ENCODE results near the gene SPTBN5.

The SPTBN5 gene

DNA sequence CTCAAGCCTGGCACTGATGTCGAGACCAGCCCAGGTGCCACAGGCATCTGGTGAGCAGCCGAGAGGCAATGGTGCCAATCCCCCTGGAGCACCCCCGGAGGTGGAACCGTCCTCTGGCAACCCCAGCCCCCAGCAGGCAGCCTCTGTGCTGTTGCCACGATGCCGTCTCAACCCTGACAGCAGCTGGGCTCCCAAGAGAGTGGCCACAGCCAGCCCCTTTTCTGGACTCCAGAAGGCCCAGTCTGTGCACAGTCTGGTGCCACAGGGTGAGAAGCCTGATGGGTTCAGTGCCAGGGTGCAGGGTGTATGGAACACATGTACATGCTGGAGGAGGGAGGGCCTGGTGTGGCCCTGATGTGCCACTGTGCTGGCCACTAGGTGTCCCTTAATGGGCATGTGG lies 70.9 kb downstream of the SPTBN5 start:
- ATAC-seq = no peak

DNA sequence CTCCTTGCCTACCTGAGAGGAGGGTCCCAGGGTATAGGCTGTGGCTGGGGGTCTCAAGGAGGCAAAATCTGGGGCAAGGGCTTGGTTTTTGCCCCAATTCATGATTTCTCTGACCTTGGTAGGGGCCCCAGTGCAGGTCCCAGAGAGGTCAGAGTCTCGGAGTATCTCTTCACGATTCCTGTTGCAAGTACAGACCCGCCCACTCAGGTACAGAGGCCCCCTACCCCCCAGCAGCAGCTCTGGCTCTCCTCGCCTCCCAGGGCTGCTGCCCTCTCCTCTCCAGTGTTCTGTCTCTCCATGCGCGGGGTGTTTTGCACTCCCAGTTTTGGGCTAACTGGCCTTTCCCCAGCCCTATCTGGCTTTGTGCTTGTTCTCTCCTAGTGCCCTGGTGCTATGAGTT lies 71.4 kb downstream of the SPTBN5 start:
- ATAC-seq = no peak

DNA sequence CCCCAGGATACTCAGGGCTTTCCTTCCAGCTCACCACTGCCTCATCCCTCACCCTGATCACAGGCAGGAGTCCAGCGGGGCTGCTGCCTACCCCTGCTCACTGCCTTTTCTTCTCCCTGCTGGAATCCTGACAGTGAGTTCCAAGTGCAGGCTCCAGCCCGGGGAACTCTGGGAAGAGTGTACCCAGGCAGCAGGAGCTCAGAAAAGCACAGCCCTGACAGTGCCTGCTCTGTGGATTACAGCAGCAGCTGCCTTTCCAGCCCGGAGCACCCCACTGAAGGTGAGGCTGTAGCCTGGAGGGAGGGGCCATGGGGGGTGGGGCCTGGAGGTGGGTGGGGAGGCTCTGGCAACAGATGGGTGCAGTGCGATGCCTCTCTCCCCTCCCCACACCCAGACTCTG lies 72.0 kb downstream of the SPTBN5 start:
- no peak for ATAC-seq

DNA sequence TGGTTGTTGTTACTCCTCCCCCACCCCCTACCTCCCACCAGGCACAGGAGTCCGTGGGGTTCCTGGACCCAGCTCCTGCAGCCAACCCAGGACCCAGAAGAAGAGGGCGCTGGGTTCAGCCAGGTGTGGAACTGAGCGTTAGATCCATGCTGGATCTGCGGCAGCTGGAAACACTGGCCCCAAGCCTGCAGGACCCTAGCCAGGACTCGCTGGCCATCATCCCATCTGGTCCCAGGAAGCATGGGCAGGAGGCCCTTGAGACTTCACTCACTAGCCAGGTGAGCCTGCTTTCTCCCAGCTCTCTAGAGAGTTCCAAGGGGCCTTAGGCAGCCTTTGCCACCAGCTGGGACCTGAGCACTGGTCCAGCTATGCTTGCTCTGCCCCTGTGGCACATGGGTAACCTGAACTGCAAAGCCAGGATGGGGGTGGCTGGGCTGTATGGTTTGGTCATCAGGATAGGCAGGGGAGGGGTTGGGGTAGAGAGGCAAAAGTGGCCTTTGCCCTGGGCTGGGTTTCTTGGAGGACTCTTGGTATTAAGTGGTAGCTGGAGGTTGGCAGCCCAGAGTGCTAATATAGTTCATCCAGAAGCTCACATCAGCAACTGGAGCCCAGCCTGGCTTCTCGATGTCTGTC lies 72.9 kb downstream of the SPTBN5 start:
- ATAC-seq = no peak

DNA sequence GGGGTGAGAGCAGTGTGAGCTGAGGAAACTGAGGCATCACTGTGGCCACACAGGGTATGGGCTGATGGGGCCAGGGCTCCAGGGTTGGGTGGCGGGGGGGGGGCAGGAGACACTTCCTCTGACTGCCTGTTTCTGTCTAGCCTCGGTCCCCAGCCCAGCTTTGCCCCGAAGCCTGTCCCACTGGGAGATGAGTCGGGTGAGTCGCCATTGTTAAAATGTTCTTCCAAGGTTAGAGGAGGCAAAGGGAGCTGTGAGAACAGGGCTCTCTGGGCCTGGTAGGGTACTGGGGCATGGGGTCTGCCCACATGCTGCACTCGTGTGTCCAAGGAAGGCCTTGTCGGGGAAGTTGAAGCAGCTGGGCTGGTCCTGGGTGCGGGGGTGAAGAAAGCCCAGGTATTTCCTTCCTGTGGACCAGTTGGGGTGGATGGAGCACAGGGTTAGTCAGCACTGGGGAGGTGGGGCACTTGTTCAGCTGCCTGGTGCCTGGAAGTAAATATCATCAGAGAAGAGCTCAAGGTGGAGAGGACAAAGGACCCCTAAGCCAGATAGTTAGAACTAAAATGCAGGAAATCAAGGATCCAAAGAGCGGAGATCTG lies 74.3 kb downstream of the SPTBN5 start:
- no peak for ATAC-seq

DNA sequence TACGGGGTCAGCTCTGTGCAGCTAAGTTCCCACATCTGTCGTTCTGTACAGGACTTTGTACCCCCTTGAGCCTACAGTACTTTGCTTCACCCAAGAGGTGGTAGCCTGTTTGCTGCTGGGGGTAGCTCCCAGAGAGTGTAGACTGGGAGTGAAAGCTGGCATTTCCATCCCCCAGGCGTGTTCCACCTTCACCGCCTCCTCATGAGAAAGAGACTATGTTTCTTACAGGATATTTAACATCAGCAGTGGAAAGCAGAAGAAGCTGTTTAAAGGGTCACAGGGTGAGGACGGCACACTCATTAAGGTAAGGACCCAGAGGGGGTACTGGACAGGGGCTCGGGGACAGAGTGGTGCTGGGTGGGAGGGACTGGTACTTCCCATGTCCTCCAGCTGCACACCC lies 76.1 kb downstream of the SPTBN5 start:
- no peak for ATAC-seq

DNA sequence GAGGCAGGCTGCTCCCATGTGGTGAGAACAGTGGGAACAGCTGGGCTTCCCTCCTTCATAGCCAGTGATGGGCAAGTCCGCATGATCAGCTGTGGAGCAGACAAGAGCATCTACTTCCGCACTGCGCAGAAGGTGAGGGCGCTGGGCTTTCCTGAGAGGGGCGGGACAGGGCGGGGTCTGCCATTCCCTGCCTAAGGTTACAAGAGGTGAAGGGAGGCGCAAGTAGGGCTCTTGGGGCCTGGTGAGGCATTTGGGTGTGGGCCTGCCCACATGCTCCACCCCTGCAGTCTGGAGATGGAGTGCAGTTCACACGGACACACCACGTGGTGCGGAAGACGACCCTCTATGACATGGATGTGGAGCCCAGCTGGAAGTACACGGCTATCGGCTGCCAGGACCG lies 76.5 kb downstream of the SPTBN5 start:
- ATAC-seq = no peak

DNA sequence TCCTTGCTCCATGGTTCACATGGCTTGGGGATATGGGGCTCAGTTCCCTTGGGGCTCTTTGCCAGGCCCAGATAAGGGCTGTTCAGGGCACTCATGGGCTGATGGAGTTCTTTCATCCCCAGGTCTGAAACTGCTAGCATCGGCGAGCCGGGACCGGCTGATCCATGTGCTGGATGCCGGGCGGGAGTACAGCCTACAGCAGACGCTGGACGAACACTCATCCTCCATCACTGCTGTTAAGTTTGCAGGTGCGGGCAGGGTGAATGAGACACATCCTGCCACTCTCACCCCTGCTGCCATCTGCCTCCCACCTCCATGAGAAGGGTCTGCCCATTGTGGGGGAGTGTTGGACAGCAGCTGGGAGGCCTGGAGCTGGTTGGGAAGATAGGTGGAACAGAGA lies 77.1 kb downstream of the SPTBN5 start:
- ATAC-seq = no peak

DNA sequence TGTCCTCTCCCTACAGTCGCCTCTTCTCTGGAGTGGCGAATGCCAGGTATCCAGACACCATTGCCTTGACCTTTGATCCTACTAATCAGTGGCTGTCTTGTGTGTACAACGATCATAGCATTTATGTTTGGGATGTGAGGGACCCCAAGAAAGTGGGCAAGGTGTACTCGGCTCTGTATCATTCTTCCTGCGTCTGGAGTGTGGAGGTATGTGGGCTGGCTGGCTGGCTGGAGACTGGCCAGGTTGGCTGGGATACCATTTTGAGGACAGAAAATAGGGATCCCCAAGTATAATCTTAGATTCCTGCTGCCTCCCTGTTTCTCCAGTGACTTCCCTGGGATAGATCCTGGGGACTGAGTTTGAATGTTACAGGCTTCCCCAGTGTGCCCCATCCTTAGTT lies 79.3 kb downstream of the SPTBN5 start:
- no peak for ATAC-seq

DNA sequence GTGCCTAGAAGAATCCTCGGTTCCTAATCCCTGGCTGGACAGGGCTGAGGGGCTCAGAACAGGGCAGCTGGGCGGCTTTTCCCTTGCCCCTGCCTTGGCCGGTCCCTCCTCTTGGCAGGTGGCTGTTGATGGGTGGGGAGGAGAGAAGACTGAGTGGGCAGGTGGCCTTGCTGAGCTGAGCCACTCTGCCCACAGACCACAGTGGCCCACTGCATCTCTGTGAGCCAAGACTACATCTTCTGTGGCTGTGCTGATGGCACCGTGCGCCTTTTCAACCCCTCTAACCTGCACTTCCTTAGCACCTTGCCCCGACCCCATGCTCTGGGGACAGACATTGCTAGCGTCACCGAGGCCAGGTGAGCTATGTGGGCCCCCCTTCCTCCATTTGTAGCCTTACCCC lies 80.4 kb downstream of the SPTBN5 start:
- ATAC-seq = no peak

DNA sequence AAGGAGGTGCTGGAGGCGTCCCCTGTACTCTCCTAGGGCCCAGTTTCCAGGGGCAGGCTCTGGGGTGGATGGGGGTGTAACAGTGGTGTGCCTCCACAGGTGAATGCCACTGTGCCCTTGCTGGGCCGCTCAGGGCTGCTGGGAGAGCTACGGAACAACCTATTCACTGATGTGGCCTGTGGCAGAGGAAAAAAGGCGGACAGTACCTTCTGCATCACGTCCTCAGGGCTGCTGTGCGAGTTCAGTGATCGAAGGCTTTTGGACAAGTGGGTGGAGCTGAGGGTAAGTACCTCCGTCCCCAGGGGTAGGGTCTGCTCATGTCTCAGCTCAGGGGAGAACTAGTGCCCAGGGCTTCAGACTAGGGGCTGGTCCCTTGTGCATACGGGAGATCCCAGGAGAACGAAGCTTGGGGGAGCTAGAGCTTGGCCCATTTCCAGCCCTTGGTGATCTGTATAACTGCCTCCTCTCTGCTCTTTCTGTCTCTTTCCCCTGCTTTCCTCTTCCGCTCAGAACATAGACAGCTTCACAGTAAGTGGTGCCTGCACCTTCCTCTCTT lies 81.0 kb downstream of the SPTBN5 start:
- no peak for ATAC-seq

DNA sequence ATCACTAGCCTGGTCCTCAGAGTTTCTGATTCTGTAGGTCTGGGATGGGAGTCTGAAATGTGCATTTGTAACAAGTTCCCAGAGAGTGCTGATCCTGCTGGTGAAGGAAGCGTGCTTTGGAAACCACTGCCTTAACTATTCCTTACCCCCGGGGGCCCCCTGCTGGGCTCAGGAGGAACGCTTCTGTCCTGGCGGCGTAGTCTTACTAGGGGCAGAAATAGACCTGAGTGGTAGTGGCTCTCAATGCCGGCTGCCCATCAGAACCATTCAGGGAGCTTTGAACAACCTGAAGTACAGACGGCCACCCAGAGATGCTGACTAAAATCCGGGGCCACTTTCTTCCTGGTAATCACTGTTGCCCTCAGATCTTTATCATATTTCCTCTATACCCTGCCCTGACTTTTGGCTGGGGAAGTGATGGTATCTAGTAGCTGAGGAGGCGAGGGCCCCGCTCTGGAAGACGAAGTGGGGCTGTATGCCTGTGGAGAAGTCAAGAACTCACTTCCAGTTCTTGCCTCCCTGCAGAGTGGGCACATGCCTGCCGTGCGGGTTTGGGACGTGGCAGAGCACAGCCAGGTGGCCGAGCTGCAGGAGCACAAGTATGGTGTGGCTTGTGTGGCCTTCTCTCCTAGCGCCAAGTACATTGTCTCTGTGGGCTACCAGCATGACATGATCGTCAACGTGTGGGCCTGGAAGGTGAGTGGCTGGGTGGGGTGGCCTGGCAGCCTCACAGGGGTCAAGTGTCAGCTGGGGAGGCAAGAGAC lies 82.2 kb downstream of the SPTBN5 start:
- peak; percentile 86 to 88 for ATAC-seq

DNA sequence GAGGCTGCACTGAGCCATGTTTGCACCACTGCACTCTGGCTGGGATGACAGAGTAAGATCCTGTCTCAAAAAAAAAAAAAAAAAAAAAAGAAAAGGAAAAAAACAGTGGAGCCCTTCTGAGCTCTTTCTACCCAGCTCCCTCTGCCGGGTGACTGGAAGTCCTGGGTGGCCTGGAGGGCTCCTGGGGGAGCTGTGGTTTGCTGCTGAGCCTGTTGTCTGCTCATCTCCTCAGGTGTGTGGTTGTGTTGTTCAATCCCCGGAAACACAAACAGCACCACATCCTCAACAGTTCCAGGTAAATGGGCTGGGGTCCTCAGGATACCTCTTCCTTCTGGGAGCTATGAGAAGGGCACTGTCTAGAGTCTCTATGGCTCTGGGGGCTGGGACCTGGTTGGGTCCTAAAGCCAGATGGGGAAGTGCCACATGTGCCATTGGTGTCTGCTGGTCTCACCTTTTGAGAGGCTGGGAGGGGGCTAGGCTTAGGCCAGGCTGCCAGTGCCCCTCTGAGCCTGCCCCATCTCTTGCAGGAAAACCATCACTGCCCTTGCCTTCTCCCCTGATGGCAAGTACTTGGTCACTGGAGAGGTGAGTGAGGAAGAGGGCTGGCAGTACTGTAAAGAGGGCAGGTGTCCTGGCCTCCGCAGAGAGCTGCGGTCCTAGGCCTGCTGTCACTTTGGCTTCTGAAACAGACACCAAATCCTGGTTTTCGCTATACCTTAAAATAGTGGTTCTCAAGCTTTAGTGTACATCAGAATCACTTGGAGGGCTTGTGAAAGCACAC lies 83.0 kb downstream of the SPTBN5 start:
- ATAC-seq = peak in 1 of 2 donors; percentile 7

DNA sequence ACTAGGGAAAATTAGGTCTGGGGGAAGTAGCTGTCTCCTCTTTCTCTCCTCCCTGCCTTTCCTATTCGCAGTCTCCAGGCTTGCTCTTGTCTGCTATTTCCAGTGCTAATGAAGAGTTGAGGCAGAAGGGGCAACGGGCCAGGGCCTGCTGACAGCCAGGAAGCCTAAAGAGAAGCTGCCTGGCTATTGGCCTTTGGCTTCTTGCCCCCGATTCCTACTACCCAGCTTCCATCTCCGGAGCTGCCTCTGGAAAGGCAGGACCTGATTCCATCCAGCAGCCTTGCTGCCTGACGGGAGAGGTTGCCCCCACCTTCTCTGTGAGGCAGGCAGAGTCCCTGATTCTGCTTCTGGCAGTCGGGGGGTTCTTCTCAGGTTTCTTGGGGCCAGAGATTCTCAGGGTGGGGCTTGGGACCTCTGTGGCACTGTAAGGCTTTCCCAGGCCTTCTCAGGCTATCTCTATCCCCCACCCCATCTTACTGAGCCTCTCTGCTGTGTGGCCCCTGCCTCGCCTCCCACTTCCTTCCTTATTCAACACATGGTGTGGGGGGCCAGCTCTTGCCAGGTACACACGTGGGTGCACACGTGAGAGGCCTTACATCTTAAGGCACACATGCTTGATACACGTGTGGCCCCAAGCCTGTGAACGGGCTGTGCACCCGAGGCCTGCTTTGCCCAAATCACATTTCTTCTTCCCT lies 84.2 kb downstream of the SPTBN5 start:
- no peak for ATAC-seq

DNA sequence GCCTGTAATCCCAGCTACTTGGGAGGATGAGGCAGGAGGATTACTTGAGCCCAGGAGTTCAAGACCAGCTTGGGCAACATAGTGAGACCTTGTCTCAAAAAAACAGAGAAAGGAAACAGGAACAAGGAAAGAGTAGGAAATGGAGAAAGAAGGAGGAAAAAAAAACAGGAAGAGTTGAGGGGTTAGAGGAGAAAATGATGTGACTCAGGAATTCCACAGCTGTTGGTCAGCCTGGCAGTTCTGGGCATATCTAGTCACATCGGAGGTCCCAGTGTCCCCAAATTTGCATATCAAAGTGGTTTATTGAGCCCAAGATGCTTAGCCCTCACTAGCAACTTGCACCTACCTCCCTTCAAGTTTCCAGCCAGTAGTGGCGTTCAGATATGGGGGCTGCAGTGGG lies 84.7 kb downstream of the SPTBN5 start:
- no peak for ATAC-seq

DNA sequence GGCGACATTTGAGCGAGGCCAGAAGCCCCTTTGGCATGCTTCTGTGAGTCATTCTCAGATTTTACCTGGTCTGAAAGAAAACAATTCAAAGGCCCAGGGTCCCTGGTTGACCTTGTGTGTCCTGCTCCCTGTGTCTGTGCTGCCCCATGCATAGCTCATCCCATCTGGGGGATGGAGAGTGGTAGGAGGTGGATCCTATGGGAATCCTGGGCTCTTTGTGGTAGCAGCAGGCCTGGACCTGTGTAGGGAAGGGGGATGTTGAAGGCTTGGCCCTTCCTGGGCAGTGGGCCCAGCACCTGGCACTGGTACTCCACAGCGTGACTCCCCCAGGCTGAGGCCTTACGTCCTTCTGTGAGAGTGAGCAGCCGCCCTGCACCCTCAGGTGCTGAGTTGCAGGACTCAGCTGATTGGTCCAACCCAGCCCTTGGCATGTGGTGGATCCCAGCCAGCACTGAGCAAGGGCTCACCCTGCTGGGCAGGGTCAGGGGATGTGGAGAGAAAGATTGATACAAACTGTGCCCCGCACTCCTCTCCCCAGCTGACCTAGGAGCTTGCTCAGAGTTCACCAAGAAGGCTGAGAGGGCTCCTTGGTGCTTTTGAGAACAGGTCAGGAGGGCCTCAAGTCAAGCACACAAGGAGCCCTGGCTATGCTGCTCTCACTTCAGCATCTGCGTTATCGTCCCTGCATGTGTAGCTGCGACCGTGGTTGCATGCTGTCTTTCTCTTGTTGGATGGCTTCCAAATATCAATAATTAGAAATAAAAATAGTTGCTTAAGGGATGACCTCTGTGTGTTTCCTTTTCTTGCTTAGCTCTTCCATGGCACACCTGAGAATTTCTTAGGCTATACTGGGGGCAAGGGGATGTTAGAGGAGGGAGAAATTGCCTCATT lies 87.3 kb downstream of the SPTBN5 start:
- ATAC-seq = no peak

DNA sequence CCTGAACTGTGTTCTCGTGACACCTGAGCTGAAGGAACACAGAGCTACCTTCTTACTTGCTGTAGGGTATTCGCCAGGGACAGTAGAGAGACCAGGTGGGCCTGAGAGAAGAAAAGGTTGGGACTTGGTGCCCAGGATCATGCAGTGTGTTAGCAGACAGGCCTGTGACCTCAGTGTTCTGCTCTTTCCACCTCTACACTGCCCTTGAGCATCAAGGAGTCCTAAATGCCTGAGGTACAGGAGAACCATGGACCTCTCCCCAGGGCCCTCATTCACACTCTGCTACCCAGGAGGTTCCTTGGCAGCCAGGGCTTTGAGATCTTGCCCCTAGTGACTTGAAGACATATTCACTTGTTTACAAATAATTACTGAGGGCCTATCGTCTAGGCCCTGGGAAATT lies 88.1 kb downstream of the SPTBN5 start:
- no peak for ATAC-seq

DNA sequence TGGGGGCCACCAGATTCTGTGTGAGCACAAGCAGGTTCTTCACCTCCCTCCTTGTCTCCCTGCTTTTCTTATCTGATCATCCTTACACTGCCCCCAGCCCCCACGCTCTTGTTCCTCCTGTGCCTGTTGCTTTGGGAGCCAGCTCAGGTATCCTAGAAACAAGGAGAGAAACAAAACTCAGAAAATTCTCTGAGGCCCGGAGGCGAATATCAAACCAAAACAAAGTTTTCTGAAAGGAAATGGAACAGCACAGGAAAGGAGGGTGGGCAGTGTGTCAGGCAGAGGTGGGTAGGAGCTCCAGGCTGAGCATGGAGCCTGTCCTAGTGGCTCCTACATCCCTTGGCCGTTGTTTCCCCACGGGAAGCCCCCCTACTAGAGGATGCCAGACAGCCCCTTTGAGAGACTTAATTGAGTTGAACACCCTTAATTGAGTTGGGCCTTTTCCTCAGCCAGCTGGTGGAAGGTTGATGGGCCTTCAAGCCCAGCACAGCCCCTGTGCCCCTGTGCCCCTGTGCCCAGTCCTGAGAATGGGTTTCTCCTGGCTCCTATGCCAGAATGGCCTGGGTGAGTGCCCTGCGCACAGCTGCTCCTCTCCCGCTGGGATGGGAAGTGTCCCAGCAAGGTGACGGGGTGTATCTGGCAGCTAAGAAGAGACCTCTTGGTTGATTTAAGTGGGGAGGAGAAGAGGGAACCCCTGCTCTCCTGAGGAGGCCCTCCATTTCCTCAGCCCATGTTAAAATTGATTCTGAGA lies 88.8 kb downstream of the SPTBN5 start:
- ATAC-seq = no peak

DNA sequence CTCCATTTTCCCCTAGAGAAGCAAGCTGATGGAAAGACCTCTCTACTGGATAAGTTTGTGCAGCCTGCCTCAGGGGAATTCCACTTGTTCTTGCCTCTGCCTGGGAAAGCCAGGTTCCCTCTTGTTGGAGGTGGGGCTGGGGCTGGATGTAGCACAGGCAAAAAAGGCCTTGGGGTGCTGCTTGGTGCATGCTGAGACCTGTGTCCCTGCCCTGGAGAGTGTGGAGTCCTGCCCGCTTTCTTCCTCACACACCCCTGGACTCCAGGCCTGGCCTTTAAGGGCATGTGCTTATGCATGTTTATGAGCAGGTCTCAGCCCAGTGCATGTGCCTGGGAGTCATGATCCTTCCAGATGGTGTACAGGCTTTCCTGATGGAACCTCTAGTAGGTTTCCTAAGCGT lies 89.5 kb downstream of the SPTBN5 start:
- no peak for ATAC-seq

DNA sequence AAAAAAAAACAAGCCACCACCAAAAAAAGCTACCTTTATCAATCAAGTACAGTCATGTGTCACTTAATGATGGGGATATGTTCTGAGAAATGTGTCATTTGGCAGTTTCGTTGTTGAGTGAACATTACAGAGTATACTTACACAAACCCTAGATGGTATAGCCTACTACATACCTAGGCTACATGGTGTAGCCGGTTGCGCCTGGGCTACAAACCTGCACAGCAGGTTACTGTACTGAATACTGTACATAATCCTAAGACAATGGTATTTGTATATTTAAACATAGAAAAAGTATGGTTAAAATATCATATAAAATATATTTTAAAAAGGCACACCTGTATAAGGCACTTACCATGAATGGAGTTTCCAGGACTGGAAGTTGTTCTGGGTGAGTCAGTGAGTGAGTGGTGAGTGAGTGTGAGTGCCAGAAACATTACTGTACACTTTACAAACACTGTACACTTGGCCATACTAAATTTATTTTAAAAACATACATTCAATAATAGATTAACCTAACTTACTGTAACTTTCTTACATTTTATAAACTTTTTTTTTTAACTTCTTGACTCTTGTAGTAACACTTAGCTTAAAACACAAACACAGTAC lies 91.9 kb downstream of the SPTBN5 start:
- no peak for ATAC-seq
